A549 (cell line): ENCODE data around the gene TMCC2. TPM values are rescaled to one million over a fixed set of nuclear protein-coding genes. Genes with fewer than 3 reads are reported as not detected.

Source experiments
- ATAC-seq, 2 experiments: fragments of 200-7000 bp in 1 of 2; fragments of >200 bp in 1 of 2; cut with Nextera tagmentation in 1 of 2; cut with Tn5 transposase in 1 of 2; 3 replicates each; pipeline versions ENCODE4 v1.8.0 to v1.9.1; 2018 to 2020; ENCODE audit warnings: mild to moderate bottlenecking in 1 of 2, moderate library complexity in 1 of 2
- CTCF ChIA-PET: fragments of 300-600 bp; sonication (Branson Sonifier 250); formaldehyde crosslinking; extraction: SDS; loops from one replicate; lab custom pipeline; 2021; ENCODE audit warnings: antibody characterized with exemption, inconsistent platforms; lab: Yijun Ruan, JAX
- POLR2A ChIA-PET: fragments of 350-600 bp; formaldehyde crosslinking; extraction: SDS; loops from one replicate; lab custom pipeline; 2021; ENCODE audit warnings: antibody characterized with exemption, inconsistent platforms; lab: Yijun Ruan, JAX
- DNase-seq, 2 experiments: peaks; one replicate each; pipeline versions ENCODE4 v3.0.0 to v3.0.0-alpha.2; 2011 to 2016; ENCODE audit warnings: low read depth in 1 of 2, low spot score in 1 of 2
- FAIRE-seq: peaks from 2 replicates; lab custom pipeline; 2011; peaks lifted over from hg19 to GRCh38; lab: Jason Lieb, UNC
- H3K27ac ChIP-seq, 2 experiments: fragments of >200 bp; sonication (Bioruptor Twin); formaldehyde crosslinking; 3 replicates each; pipeline ENCODE4 v1.5.1; 2016 to 2017
- H3K4me1 ChIP-seq: fragments of >200 bp; sonication (Bioruptor Twin); formaldehyde crosslinking; 3 replicates; pipeline ENCODE4 v1.6.1; 2016
- H3K4me2 ChIP-seq: fragments of >200 bp; sonication (Bioruptor Twin); formaldehyde crosslinking; 3 replicates; pipeline ENCODE4 v1.6.1; 2016
- H3K4me3 ChIP-seq: fragments of >200 bp; sonication (Bioruptor Twin); formaldehyde crosslinking; 3 replicates; pipeline ENCODE4 v1.5.1; 2016
- H3K9me3 ChIP-seq: fragments of >200 bp; sonication (Bioruptor Twin); formaldehyde crosslinking; 3 replicates; pipeline ENCODE4 v1.6.1; 2016
- CHD2 ChIP-seq: fragments of 150-350 bp; IDR thresholded peaks from 2 replicates; pipeline ENCODE4 v1.6.1; 2014; ENCODE audit warnings: low read length; ENCODE audit not compliant: partially characterized antibody
- EHF ChIP-seq: fragments of 250-450 bp; sonication (Bioruptor Pico); IDR thresholded peaks from 2 replicates; pipeline ENCODE4 v1.5.0; 2020; ENCODE audit warnings: mild to moderate bottlenecking
- EHMT2 ChIP-seq: fragments of 200-600 bp; sonication (generic); IDR thresholded peaks from 2 replicates; pipeline ENCODE4 v1.6.1; 2016; ENCODE audit warnings: antibody characterized with exemption, low read depth, mild to moderate bottlenecking, moderate library complexity
- ESRRA ChIP-seq: fragments of 150-350 bp; IDR thresholded peaks from 2 replicates; pipeline ENCODE4 v1.6.1; 2014; ENCODE audit warnings: mild to moderate bottlenecking, low read length, borderline replicate concordance
- FOXS1 ChIP-seq: fragments of 250-450 bp; sonication (Bioruptor Pico); IDR thresholded peaks from 2 replicates; pipeline ENCODE4 v1.5.0; 2020; ENCODE audit warnings: mild to moderate bottlenecking, moderate library complexity
- HEYL ChIP-seq: fragments of 250-450 bp; sonication (Bioruptor Pico); IDR thresholded peaks from 2 replicates; pipeline ENCODE4 v1.8.0; 2021; ENCODE audit warnings: mild to moderate bottlenecking, moderate library complexity
- HMGXB4 ChIP-seq: fragments of 250-450 bp; sonication (Bioruptor Pico); IDR thresholded peaks from 2 replicates; pipeline ENCODE4 v1.5.0; 2021; ENCODE audit warnings: mild to moderate bottlenecking, moderate library complexity, borderline replicate concordance
- HOXA7 ChIP-seq: fragments of 250-450 bp; sonication (Bioruptor Pico); IDR thresholded peaks from 2 replicates; pipeline ENCODE4 v1.5.0; 2020; ENCODE audit warnings: mild to moderate bottlenecking, moderate library complexity
- HOXB13 ChIP-seq: fragments of 250-450 bp; sonication (Bioruptor Pico); IDR thresholded peaks from 2 replicates; pipeline ENCODE4 v1.5.0; 2020; ENCODE audit warnings: low read depth, mild to moderate bottlenecking, moderate library complexity
- HOXB5 ChIP-seq: fragments of 250-450 bp; sonication (Bioruptor Pico); IDR thresholded peaks from 2 replicates; pipeline ENCODE4 v1.5.0; 2020; ENCODE audit warnings: mild to moderate bottlenecking, moderate library complexity
- NFE2L2 ChIP-seq: fragments of 150-350 bp; conservative IDR thresholded peaks from 2 replicates; pipeline ENCODE4 v1.6.1; 2014; ENCODE audit warnings: low read length
- SREBF2 ChIP-seq: fragments of 450-650 bp; IDR thresholded peaks from 2 replicates; pipeline ENCODE4 v1.6.1; 2014; ENCODE audit warnings: mild to moderate bottlenecking, moderate library complexity
- ZNF302 ChIP-seq: fragments of 250-450 bp; sonication (Bioruptor Pico); IDR thresholded peaks from 2 replicates; pipeline ENCODE4 v1.9.0; 2021; ENCODE audit warnings: inconsistent platforms, mild to moderate bottlenecking, moderate library complexity
- WGBS: methylation state at CpG from one replicate; pipeline ENCODE4 v1.1.6; 2017; ENCODE audit errors: missing lambda C conversion rate; 5-methylcytosine and 5-hydroxymethylcytosine counted together
- polyA plus RNA-seq, 4 experiments: library from polyadenylated mRNA; depleted of rRNA in 3 of 4; stranded (reverse); fragments of >200 nt; fragmentation: RNase III in 1 of 4; extraction: RNeasy Plus Mini Kit Qiagen cat#74134 plus additional on column Dnase treatment in 1 of 4; gene quantifications; 2 replicates in 3 of 4; 3 replicates in 1 of 4; pipeline ENCODE4 v1.2.3, GENCODE V29; 2011 to 2017
- TF ChIP-seq, protein P1 (sequence below): fragments of 250-450 bp; sonication (Bioruptor Pico); IDR thresholded peaks from 2 replicates; pipeline ENCODE4 v1.5.0; 2020; ENCODE audit warnings: low read depth, mild to moderate bottlenecking, moderate library complexity
- TF ChIP-seq, protein P2 (sequence below): fragments of 450-650 bp; IDR thresholded peaks from 2 replicates; pipeline ENCODE4 v1.6.1; 2014; ENCODE audit warnings: antibody characterized with exemption

The TMCC2 gene
- polyA plus RNA-seq, 2 of the 4 experiments (the other 2 are of a cell fraction): 1.7 to 3.2 TPM

DNA sequence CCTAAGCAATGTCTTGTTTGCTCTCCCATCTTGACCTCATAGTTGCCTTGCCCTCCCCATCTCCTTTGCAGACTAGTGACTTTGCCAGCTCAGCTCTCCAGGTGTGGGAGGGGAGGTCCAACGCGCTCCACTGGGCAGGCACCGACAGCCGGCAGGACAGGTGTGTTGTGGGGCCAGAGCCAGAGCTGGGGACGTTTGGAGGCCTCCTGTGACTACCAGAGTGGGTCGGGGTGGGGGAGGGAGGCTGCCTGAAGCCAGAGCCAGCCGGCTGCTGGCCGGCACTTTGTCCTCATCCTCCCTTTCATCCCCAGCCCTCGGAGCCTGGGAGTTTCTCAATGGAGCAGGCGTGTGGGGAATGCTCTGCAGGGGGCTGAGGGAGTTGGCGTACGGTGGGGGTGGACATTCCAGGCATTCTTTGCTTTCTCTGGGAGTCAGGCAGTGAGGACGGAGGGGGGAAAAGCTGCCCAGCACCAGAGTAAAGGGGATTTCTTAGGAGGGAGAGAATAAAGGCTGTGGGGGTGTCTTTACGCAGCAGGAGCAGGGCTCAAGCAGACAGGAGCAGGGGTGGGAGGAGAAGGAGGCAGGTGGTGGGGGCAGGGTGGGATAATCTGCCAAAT lies 73.6 kb downstream of the TMCC2 start (continued):
- TF ChIP-seq HEYL (no peak; the same call in 1 of the 2 replicates), ESRRA (no peak), HOXA7 (CRISPR knock-in tag) (no peak; the same call in none of the 2 replicates), EHMT2 (no peak), NFE2L2 (no peak), SREBF2 (no peak)
- TF ChIP-seq, protein P1, sequence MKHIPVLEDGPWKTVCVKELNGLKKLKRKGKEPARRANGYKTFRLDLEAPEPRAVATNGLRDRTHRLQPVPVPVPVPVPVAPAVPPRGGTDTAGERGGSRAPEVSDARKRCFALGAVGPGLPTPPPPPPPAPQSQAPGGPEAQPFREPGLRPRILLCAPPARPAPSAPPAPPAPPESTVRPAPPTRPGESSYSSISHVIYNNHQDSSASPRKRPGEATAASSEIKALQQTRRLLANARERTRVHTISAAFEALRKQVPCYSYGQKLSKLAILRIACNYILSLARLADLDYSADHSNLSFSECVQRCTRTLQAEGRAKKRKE (CRISPR knock-in tag): no peak; the same call in 1 of the 2 replicates
- TF ChIP-seq, protein P2, sequence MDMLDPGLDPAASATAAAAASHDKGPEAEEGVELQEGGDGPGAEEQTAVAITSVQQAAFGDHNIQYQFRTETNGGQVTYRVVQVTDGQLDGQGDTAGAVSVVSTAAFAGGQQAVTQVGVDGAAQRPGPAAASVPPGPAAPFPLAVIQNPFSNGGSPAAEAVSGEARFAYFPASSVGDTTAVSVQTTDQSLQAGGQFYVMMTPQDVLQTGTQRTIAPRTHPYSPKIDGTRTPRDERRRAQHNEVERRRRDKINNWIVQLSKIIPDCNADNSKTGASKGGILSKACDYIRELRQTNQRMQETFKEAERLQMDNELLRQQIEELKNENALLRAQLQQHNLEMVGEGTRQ: no peak
- TF ChIP-seq, all 56 proteins: peak for 23

DNA sequence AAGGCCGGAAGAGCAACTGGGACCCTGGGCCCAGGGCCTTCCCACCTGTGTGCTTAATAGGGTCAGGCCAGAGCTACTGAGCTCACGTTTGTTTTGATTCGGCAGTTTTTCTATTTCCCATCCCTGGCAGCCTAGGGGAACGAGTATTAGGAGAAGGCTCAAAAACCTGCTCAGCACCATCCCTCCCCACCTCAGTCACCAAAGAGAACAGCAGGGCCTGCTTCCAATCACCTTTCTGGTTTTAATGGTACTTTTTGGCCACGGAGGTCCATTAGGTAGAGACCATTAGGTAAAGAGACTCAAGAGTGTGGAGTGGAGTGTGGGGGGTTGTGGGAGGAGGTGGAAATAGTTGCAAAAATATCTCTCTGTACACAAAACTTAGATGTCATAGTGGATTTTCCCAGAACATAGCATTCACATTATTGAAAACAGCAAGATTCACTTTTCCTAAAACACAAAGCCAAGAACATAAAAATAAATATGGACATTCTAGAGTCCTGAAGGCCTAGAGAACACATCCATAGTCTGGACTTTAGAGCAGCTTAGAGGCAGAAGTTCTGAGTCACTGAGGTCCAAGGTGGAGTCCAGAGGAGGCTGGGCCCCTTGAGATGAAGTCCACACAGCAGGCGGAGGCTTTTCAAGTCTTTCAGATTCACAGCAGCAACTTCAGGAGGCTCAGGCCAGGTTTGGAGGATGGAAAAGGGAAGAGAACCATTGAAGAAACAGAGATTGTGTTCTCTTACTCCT lies 74.3 kb downstream of the TMCC2 start:
- 13% methylated on average over 6 of the region's 6 CpGs for whole genome bisulfite sequencing

More for the DNA sequence above, 74.3 kb downstream of the TMCC2 start:
- Histone ChIP-seq H3K27ac (peak overlapping the region; percentile 98 to 99), H3K4me3 (peak overlapping the region; percentile 8; the same call in 2 of the 3 replicates), H3K4me2 (peak overlapping the region; percentile 68), H3K9me3 (no peaks in the 10 kb centered on the region), H3K4me1 (peaks cover 94% of the 10 kb centered on the region)
- ChIA-PET POLR2A (interaction anchor here (1.0 to 5.4 kb wide), 11 partner anchors 8 to 29 kb away, joined by 3 to 49 read pairs (median 11); partner anchors contain the start of gene NUAK2), CTCF (interaction anchor here (1.3 to 89.2 kb wide), 3 partner anchors 12 to 184 kb away, joined by 3 to 3627 read pairs (median 3627); partner anchors contain the start of genes KLHDC8A and NUAK2)
- ATAC-seq (peak in 1 of 2 experiments; percentile 18; a peak in 3 of 6 replicates), FAIRE-seq (peak; percentile 13), DNase-seq (peak in 1 of 2 experiments; percentile 82)
- TF ChIP-seq EHF: peak; percentile 60; the same call in 1 of the 2 replicates
- 0 out of 2 replicates have a peak, but pooled peaks have one; percentile 22 for TF ChIP-seq HOXB13
- TF ChIP-seq HMGXB4 (CRISPR knock-in tag): 0 out of 2 replicates have a peak, but pooled peaks have one; percentile 22
- no peak; the same call in 1 of the 2 replicates for TF ChIP-seq ZNF302
- TF ChIP-seq FOXS1 (CRISPR knock-in tag): peak; percentile 45; the same call in 1 of the 2 replicates
- peak; percentile 83 for TF ChIP-seq HOXB5 (CRISPR knock-in tag)
- TF ChIP-seq, protein P1 (CRISPR knock-in tag): 0 out of 2 replicates have a peak, but pooled peaks have one; percentile 10
- TF ChIP-seq CHD2: no peak
- TF ChIP-seq, all 56 proteins: peak for 6
